Thyroid gland (tissue), 4 donors: Measurements from ENCODE around the gene LRRC73.

Experiments used
- CTCF ChIP-seq, 6 experiments: fragments of 200-600 bp in 3 of 6; fragments of 450-650 bp in 3 of 6; sonication (generic) in 3 of 6; IDR thresholded peaks; one replicate each; pipeline ENCODE4 v1.5.1; 2016 to 2019; ENCODE audit warnings: antibody characterized with exemption in 6 of 6, mild to moderate bottlenecking in 2 of 6, inconsistent platforms in 1 of 6, moderate library complexity in 1 of 6
- POLR2A ChIP-seq, 2 donors: fragments of 450-650 bp; IDR thresholded peaks; one replicate each; pipeline ENCODE4 v1.6.1; 2017; ENCODE audit warnings: antibody characterized with exemption in 2 of 2, mild to moderate bottlenecking in 2 of 2, moderate library complexity in 1 of 2

- no peak for TF ChIP-seq CTCF (IDR thresholded peaks at IDR 0.05)
- no peak for TF ChIP-seq POLR2A (IDR thresholded peaks at IDR 0.05)
These were observed 9.2 kb downstream of the LRRC73 start for GRCh38 chr6:43500921-43501320.
